Measurements from ENCODE around the gene STX19.
"Not testable (repeated sequence)": the region's sequence is repeated elsewhere in the genome, so short reads cannot be mapped to it uniquely, and the experiment has no call there.

Gene STX19, protein sequence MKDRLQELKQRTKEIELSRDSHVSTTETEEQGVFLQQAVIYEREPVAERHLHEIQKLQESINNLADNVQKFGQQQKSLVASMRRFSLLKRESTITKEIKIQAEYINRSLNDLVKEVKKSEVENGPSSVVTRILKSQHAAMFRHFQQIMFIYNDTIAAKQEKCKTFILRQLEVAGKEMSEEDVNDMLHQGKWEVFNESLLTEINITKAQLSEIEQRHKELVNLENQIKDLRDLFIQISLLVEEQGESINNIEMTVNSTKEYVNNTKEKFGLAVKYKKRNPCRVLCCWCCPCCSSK

DNA sequence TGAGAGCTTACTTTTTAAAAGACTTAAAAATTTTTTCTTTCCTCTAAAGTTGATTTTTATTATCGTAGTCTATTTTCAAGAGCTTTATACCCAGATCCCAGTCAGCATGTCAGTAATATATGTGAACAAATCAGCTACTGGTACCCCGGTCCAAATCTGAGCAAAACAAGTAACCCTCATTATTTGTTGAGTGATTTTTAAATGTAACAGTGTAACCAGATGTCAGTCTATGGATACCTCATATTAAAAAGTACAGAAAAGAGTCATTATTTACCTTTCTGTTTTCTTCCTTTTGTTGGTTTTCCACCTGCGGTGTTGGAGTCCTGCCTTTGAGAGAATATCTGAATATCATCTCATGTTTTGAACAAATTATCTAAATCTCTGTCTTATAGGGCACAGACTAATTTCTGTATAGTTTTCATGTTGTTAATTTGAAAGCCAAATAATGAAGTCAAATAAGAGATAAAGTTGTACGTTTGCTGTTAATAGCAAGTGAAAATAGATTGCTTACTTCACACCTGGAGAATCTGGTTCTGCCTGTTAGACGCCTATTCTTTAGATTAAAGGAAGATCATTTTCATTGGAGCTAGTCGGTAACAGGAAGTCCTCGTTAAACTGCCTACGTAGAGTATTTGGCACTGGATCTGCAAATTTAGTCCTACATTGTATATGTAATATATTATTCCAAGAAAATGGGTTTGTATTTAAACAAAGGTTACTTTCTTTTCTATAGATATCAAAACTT, at the start of gene STX19:
Gene STX19, minus strand, starts transcription at position 505 of the 745 bp plus-strand sequence. CDS start 13,328 bp downstream, outside the sequence.
- DNase-seq (ENCODE audit: low spot score) = no peak

DNA sequence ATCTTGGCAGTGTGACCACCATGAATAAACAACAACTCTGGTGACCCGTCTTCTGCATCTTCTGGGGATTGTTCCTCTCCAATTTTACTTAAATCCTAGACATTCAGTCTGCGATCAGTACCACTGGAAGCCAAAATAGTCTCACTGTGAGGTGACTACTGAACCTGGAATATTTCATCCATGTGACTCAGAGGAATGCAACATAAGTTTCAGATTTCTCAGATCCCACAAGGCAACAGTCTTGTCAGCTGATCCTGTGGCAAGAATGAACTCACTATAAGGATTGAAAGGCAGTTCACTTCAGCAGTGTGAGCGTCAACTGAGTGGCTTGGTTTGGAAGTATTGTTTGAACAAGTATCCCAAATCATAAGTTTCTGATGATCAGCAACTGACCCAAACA, 47.7 kb upstream of the STX19 start:
- DNase-seq (ENCODE audit: low spot score) = no peak

DNA sequence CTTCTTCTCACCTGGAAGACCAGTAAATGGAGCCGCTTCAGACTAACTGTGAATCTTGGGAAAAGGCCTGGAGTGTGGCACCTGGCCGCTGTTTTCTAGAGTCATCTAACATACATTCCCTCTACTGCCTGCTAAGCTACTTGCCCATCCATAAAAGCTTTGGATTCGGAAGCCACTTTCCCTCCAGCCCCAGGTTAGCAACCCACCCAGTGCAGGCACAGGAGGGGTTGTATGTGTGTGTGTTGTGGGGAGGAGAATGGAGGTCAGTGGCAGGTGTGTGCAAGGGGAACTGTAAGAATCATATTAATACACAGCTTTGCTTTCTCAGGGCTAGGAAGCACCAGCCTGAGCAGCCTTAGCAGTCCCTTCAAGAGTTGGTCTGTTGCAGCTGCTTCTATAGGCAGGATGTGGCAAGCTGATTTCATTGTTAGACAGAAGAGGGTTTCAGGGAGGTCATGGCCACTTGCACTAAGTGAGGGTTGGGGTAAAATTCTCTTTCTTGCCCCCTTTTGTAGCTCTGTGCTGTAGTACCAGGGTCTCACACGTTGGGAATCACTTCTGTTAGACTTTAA, 43.4 kb upstream of the STX19 start:
- DNase-seq (ENCODE audit: low spot score) = no peak

DNA sequence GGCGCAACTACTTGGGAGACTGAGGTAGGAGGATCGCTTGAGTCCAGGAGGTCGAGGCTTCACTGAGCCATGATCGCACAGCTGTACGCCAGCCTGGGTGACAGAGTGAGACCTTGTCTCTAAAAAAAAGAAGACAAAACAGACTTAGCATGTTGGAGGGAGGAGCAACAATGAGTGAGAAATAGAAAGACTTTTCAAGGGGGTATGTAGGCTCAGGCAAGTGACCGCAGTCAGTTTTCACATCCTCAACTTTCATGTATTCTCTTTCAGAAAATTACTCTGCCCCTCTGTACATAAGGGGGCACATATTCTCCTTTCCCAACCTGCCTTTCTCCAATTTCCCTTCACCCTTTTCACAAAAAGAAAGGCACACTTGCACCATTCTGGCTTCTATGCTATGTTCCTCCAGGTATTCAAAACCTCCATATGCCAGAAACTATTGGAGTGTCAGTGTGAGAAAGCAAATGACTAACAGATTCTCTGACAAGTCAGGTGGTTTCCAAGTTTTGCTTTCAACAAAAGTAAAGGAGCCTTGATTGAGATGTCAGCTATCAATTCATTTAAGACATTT, 42.0 kb upstream of the STX19 start:
- no peak for DNase-seq (ENCODE audit: low spot score)

DNA sequence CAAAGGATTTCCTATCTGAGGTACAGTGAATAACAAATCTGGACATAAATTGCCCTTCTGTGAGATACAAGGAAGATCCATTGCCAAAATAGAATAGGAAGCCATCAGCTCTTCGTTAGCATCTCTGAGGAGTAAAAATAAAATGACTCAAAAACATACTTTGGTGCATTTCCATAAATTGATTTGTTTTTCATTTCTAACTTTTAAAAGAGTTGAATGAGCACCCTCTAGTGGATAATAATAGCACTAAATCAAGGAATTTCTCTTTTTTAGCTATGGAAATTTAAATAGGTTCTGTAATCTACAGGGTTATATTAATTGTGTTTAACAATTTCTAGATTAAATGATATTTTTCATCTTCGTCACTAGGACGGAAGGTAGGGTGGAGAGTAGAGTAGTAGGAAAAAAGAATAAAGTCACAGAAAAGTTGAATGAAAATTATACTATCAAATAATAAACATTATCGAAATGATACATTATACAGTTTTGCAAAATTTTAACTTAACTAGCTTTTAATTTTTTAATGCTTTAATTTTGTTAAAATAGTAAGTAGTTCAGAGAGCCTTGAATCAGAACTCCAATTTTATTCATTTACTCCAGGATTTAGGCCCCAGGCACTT, 40.9 kb upstream of the STX19 start:
- no peak for DNase-seq (ENCODE audit: low spot score)

DNA sequence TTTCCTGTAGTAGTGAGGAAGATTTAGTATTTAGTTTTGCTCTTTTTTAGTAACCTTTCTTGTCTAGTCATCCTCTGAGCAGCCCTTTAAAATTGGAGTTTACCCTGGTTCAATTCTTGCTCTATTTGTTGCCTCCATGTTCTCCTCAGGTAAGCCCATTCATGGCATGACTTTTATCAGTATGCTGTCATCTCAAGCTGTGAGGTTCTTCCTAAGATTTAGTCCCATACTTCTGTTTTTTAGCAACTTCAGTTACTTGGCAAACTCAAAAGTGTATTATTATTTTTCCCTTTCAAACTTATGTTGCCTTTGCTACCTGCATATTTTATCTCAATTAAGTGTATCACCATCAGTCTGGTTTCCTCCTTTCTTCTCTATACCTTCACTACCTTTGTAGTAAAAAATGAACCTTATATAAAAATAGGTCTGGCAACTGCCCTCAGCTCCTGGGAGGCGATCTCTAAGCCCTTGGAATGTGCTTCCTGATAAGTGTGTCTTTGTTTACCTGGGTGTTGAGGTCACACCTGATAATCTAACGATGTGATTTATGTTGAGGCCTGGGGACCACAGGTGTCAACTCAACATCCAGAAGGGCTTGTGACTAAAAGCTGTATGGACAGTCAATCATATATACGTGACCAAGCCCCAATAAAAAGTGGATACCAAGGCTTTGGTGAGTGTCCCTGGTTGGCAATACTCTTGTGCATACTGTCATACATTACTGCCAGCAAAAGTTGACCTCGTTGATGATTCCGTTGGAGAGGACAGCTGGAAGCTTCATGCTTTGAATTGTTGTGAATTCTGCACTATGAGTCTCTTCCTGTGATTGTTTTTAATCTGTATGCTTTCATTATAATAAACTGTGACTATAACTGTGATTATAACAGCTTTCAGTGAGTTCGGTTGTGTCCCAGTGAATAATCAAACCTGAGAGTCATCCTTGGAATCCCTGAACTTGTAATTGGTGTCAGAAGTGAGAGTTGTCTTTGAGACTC, 38.4 kb upstream of the STX19 start:
- DNase-seq (ENCODE audit: low spot score) = no peak

DNA sequence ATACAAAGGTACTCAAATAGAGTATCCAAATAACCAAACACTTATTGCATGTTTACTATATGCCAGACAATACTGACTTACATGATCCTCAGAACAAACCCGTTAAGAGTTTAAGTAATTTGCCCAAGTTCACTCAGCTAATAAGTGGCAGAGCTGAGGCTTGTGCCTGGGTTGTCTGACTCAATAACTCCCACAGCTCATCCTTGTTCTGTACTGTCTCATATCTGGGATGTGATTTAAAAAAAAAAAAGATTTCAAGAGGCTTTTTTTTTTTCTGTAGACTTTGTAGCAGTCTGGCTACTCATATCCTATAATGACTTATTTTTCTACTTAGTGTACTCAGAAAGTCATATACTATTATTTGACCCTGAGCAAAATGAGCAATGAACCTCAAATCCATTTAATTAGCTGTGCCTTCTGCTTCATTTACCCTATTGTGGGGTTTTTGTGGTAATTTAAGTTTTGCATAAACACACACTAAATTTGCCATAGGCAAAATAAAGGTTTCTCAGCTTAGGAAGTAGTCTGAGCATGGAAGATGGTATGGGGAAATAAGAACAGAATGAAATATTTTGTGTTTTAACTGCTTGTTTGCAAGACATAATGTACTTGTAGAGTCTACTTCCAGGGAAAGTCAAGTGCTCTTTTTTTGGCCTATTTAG, 37.6 kb upstream of the STX19 start:
- DNase-seq (ENCODE audit: low spot score) = no peak

DNA sequence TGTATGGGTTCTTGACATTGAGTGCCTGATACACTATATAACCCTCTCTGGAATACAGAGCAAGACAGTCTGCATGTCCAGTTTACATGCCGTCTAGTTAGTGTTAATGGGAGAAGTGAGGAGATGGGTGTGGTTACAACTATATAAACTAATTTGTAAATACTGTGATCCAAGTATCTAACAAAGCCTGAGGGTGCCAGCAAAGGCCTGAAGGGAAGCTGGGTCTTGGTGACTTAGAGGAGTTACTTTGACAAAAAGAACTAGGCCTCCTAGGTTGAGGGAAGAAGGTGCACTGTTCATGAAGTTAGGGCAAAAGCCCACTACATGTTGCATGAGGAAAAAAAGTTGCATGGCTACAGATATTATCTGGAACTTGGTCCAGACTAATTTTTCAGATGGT, 36.7 kb upstream of the STX19 start:
- no peak for DNase-seq (ENCODE audit: low spot score)

DNA sequence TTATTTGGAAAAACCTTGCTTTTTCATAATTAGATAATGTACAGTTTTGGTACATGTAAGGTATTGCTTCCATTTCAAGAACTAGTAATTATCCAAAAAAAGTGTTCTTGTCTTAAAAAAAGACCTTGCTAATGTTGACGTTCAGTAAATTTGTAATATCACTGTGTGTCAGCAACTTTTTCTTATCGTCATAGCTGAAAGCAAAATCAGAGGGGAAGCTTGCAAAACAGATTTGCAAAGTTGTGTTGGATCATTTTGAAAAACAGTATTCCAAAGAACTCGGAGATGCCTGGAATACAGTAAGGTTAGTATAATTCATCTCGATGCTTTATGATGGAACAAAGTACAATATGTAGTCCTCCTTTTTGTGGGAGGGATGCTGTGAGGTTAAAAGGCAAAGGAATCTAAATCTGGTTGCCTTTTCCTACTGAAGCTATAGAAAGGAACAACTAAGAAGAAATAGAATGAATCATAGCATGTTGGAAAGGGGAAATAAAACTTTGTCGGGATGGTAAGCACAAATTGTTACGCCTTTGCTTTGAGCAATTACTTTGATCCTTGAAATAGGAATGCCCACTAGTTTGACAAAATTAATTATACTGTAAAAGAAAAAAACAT, 36.0 kb upstream of the STX19 start:
- no peak for DNase-seq (ENCODE audit: low spot score)

DNA sequence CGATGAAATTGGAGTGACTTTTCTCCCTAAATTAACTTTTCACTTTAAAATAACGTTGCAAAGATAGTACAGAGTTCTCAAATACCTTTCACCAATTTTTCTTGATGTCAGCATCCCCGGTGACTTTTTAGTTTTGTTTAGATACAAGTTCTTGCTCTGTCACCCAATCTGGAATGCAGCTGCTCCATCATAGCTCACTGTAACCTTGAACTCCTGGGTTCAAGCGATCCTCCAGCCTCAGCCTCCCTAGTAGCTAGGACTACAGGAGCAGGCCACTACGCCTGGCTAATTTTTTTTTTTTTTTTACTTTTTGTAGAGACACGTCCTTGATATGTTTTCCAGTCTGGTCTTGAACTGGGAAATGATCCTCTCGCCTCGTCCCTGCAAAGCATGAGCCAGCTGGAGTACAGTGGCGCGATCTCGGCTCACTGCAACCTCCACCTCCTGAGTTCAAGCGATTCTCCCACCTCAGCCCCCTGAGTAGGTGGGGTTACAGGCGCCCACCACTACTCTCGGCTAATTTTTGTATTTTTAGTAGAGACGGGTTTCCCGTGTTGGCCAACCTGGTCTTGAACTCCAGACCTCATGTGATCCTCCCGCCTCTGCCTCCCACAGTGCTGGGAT, 35.2 kb upstream of the STX19 start:
- DNase-seq (ENCODE audit: low spot score) = no peak

DNA sequence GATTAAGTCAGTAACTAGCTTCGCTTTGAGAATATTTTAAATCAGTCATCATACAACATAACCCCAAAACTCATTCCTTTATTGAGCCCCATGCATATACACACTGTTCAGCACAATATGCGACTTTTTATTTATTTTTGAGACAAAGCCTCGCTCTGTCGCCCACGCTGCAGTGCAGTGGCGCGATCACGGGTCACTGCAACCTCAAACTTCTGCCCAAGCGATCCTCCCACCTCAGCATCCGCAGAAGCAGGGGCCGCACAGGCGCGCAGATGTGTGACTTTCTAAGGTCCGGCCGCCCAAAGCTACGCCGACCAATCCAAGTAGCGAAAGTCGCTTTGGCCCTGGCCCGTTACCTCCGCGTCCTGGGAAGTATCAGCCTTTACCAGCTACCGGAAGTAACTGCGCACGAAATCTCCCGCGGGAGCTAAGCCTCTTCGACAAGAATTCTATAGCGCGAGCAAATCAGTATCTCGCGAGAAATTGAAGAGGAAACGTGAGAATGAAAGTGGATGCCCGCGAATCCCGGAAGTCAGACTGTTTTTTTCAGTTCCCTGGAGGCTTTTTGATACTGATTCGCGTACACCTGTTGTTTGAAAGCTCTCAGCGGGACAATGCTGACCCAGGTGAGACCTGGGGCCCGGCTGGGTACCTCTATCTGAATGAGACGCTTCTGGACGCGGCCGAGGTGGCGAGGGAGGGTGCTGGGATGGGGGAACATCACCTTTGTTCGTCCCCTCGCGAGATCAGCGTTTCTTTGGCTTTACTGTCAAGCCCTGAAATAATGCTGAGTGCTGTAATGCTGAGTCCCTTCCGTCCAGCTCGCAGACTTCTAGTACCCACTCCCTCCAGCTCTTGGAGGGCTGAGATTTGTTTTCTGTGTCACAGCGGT, 34.4 kb upstream of the STX19 start, which contains the start of the genes DHFR2 and NSUN3:
Gene DHFR2, minus strand, starts transcription at position 404 of the 892 bp plus-strand sequence. CDS start 1,405 bp downstream, outside the sequence.
Gene NSUN3, plus strand, starts transcription at position 549 of the 892 bp plus-strand sequence. Its CDS starts 66 bp downstream, at position 615.
- peak; percentile 87 for DNase-seq (ENCODE audit: low spot score)

DNA sequence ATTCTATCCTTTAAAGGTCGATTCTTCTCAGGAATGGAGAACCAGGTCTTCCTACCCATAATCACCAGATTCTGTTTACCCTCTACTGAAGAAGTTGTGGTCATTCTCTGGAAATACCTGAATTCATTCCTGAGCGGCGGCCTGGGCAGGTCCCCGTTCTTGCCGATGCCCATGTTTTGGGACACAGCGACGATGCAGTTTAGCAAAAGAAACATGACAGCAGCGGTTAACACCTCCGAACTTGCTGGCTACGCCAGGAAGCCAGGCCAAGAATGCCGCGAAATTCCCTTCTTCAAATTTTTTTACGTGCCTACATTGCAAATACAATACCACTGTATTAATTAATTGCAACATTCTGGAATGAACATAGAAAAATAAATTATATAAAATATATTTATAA, 32.9 kb upstream of the STX19 start:
- DNase-seq (ENCODE audit: low spot score) = no peak

DNA sequence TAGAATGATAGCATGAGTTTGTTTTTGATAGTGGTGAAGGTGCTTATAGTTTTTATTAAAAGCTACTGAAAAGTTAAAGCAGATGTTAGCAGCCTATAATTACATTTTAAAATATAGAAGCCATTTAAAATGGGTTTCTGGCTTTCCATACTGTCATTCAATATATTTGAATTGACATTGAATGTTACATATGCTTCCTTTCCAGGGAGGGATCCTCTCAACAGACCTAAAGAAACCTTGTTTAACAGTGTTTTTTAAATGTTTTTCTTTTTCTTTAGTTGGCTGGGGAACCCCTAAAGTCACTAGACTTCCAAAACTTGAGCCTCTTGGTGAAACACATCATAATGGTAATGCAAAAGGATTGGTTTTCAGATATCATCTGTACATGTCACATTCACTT, 22.1 kb upstream of the STX19 start:
- DNase-seq (ENCODE audit: low spot score) = no peak

DNA sequence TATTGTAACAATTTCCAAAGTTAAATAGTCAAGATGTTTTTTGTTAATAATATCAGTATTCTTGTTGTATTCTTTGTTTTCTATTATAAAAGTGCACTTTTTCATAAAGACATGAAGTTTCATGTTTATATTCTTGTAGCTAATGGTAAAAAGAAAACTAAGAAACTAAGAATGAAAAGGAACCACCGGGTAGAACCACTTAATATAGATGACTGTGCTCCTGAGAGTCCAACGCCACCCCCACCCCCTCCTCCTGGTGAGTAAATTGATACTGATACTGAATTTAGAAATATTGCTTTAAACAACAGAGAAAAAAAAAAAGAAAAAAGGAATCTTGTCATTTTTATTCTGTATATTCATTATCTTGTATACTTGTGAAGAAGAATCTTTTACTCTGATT, 20.9 kb upstream of the STX19 start:
- DNase-seq (ENCODE audit: low spot score) = no peak

DNA sequence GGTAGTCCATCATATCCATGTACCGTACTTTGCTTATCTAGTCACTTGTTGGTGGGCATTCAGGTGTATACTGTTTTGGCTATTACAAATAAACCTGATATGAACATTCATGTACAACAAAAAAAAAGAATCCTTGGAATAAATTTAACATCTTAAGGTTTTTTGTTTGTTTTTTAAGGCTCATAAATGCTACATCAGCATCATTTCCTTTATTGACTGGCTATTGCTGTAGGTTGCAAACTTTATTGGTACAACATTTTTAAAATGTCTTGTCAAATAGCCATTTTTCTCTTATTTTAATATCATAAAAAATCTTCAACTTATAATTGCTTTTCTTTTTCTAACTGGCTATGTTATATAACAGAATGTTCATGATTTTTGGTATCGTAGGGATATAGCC, 18.1 kb upstream of the STX19 start:
- no peak for DNase-seq (ENCODE audit: low spot score)

DNA sequence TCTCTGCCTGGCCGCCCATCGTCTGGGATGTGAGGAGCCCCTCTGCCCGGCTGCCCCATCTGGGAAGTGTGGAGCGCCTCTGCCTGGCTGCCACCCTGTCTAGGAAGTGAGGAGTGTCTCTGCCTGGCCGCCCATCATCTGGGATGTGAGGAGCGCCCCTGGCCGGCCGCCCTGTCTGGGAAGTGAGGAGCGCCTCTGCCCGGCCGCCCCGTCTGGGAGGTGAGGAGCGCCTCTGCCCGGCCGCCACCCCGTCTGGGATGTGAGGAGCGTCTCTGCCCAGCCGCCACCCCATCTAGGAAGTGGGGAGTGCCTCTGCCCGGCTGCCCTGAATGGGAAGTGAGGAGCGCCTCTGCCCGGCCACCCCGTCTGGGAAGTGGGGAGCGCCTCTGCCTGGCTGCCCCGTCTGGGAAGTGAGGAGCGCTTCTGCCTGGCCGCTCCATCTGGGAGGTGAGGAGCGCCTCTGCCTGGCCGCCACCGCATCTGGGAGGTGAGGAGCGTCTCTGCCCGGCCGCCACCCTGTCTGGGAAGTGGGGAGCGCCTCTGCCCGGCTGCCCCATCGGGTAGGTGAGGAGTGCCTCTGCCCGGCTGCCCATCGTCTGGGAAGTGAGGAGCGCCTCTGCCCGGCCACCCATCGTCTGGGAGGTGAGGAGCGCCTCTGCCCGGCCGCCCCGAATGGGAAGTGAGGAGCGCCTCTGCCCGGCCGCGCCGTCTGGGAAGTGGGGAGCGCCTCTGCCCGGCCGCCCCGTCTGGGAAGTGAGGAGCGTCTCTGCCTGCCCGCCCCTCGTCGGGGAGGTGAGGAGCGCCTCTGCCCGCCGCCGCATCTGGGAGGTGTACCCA, 15.9 kb upstream of the STX19 start:
- not testable (repeated sequence) for DNase-seq (ENCODE audit: low spot score)

DNA sequence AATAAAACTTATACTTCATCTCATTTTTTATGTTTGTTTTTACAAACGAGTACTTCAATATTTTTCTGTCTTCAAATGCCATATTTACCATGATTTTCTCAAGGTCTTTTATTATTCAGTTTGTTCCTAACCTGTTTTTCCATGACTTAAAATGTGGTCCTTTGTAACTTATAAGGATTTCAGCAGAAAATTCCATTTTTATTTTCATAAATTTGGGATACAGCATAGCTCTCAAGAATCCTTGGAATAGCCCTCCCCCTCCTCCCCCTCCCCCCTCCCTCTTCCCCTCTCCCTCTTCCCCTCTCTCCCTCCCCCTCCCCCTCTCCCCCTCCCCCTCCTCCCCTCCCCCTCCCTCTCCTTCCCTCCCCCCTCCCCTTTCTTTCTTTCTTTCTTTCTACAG, 14.9 kb upstream of the STX19 start:
- DNase-seq (ENCODE audit: low spot score) = no peak

Measured in CD4-positive, alpha-beta T cell treated with Interleukin-6 at 100 ng/mL for 8 hours (primary cell).